ENCODE measurements around the gene CCNB1IP1.
"Not testable (repeated sequence)": the region's sequence is repeated elsewhere in the genome, so short reads cannot be mapped to it uniquely, and the experiment has no call there.

Gene CCNB1IP1

GRCh38 chr14:20375471-20375870 lies 42.4 kb upstream of the CCNB1IP1 start:
- Histone ChIP-seq H3K9me3 (ENCODE audit: control extremely low read depth in 1 of 5, control insufficient read depth in 4 of 5, insufficient read depth in 2 of 5, low read depth in 1 of 5, low read length in 4 of 5) (no peaks in the 10 kb centered on the region), H3K4me3 (ENCODE audit: control insufficient read depth in 1 of 7, extremely low read depth in 1 of 7, insufficient read depth in 4 of 7, low read depth in 2 of 7, low read length in 6 of 7) (no peak overlapping the region), H3K27me3 (replicated peaks in 2 of 5; ENCODE audit: control insufficient read depth in 4 of 5, insufficient read depth in 5 of 5, low read length in 4 of 5) (no peaks in the 10 kb centered on the region), H3K27ac (ENCODE audit: insufficient read depth in 1 of 2, low read depth in 1 of 2, low read length in 2 of 2, poor library complexity in 1 of 2, severe bottlenecking in 2 of 2) (no peak overlapping the region), H3K36me3 (ENCODE audit: control insufficient read depth in 4 of 4, insufficient read depth in 4 of 4, low read length in 3 of 4) (peaks cover 32 to 94% (median 76%) of the 10 kb centered on the region in 4 experiments), H3K4me1 (ENCODE audit: control extremely low read depth in 1 of 4, control insufficient read depth in 4 of 4, insufficient read depth in 4 of 4, low read length in 3 of 4) (no peaks in the 10 kb centered on the region)
- POLR2A ChIA-PET: no interaction called here
- 94% methylated on average over 3 of the region's 3 CpGs for WGBS (ENCODE audit: insufficient coverage)
- DNase-seq: no peak
- CTCF ChIA-PET: interaction anchor here (0.8 to 1.4 kb wide), 2 partner anchors 14 to 32 kb away, joined by 4 to 5 read pairs; partner anchors contain the start of gene PARP2

- H3K36me3 ChIP-seq (ENCODE audit: control insufficient read depth in 4 of 4, insufficient read depth in 4 of 4, low read length in 3 of 4): peaks cover 31 to 88% (median 71%) of the 10 kb centered on the region in 4 experiments
- ChIA-PET CTCF (interaction anchor here (1.2 kb wide), 1 partner anchor 17 kb away, joined by 3 read pairs; no protein-coding TSS in a partner anchor), POLR2A (no interaction called here)
- H3K27ac ChIP-seq (ENCODE audit: insufficient read depth in 1 of 2, low read depth in 1 of 2, low read length in 2 of 2, poor library complexity in 1 of 2, severe bottlenecking in 2 of 2): no peak overlapping the region
- no peaks in the 10 kb centered on the region for H3K9me3 ChIP-seq (ENCODE audit: control extremely low read depth in 1 of 5, control insufficient read depth in 4 of 5, insufficient read depth in 2 of 5, low read depth in 1 of 5, low read length in 4 of 5)
- no peak for DNase-seq
- H3K27me3 ChIP-seq (replicated peaks in 2 of 5; ENCODE audit: control insufficient read depth in 4 of 5, insufficient read depth in 5 of 5, low read length in 4 of 5): no peaks in the 10 kb centered on the region
- H3K4me1 ChIP-seq (ENCODE audit: control extremely low read depth in 1 of 4, control insufficient read depth in 4 of 4, insufficient read depth in 4 of 4, low read length in 3 of 4): no peaks in the 10 kb centered on the region
- H3K4me3 ChIP-seq (ENCODE audit: control insufficient read depth in 1 of 7, extremely low read depth in 1 of 7, insufficient read depth in 4 of 7, low read depth in 2 of 7, low read length in 6 of 7): no peak overlapping the region
- 87% methylated on average over 5 of the region's 5 CpGs for WGBS (ENCODE audit: insufficient coverage)
Measured at GRCh38 chr14:20372796-20373195, 39.7 kb upstream of the CCNB1IP1 start.

GRCh38 chr14:20365928-20366327 lies 32.8 kb upstream of the CCNB1IP1 start:
- no peaks in the 10 kb centered on the region for H3K9me3 ChIP-seq (ENCODE audit: control extremely low read depth in 1 of 5, control insufficient read depth in 4 of 5, insufficient read depth in 2 of 5, low read depth in 1 of 5, low read length in 4 of 5)
- CTCF ChIA-PET: no interaction called here
- POLR2A ChIA-PET: no interaction called here
- no peak for DNase-seq
- no peaks in the 10 kb centered on the region for H3K4me1 ChIP-seq (ENCODE audit: control extremely low read depth in 1 of 4, control insufficient read depth in 4 of 4, insufficient read depth in 4 of 4, low read length in 3 of 4)
- H3K4me3 ChIP-seq (ENCODE audit: control insufficient read depth in 1 of 7, extremely low read depth in 1 of 7, insufficient read depth in 4 of 7, low read depth in 2 of 7, low read length in 6 of 7): no peak overlapping the region
- H3K27me3 ChIP-seq (replicated peaks in 2 of 5; ENCODE audit: control insufficient read depth in 4 of 5, insufficient read depth in 5 of 5, low read length in 4 of 5): no peaks in the 10 kb centered on the region
- H3K36me3 ChIP-seq (ENCODE audit: control insufficient read depth in 4 of 4, insufficient read depth in 4 of 4, low read length in 3 of 4): peaks cover 11 to 47% (median 42%) of the 10 kb centered on the region in 4 experiments
- no peak overlapping the region for H3K27ac ChIP-seq (ENCODE audit: insufficient read depth in 1 of 2, low read depth in 1 of 2, low read length in 2 of 2, poor library complexity in 1 of 2, severe bottlenecking in 2 of 2)

- Histone ChIP-seq H3K36me3 (ENCODE audit: control insufficient read depth in 4 of 4, insufficient read depth in 4 of 4, low read length in 3 of 4) (peaks cover 7 to 51% (median 38%) of the 10 kb centered on the region in 4 experiments), H3K27ac (ENCODE audit: insufficient read depth in 1 of 2, low read depth in 1 of 2, low read length in 2 of 2, poor library complexity in 1 of 2, severe bottlenecking in 2 of 2) (peak overlapping the region in 1 of 2 experiments; percentile 51)
- CTCF ChIA-PET; H3K4me1 ChIP-seq (ENCODE audit: control extremely low read depth in 1 of 4, control insufficient read depth in 4 of 4, insufficient read depth in 4 of 4, low read length in 3 of 4); H3K4me3 ChIP-seq (ENCODE audit: control insufficient read depth in 1 of 7, extremely low read depth in 1 of 7, insufficient read depth in 4 of 7, low read depth in 2 of 7, low read length in 6 of 7); H3K9me3 ChIP-seq (ENCODE audit: control extremely low read depth in 1 of 5, control insufficient read depth in 4 of 5, insufficient read depth in 2 of 5, low read depth in 1 of 5, low read length in 4 of 5); H3K27me3 ChIP-seq (replicated peaks in 2 of 5; ENCODE audit: control insufficient read depth in 4 of 5, insufficient read depth in 5 of 5, low read length in 4 of 5); POLR2A ChIA-PET: not testable (repeated sequence)
- peak in 2 of 3 donors; percentile 28 to 31 for DNase-seq
- whole genome bisulfite sequencing (ENCODE audit: insufficient coverage): 0% methylated on average over 1 of the region's 3 CpGs
Measured at GRCh38 chr14:20358474-20358873, 25.4 kb upstream of the CCNB1IP1 start.

GRCh38 chr14:20356422-20356821 lies 23.3 kb upstream of the CCNB1IP1 start:
- no peaks in the 10 kb centered on the region for H3K9me3 ChIP-seq (ENCODE audit: control extremely low read depth in 1 of 5, control insufficient read depth in 4 of 5, insufficient read depth in 2 of 5, low read depth in 1 of 5, low read length in 4 of 5)
- ChIA-PET CTCF (interaction anchor here (1.0 to 1.3 kb wide), 2 partner anchors 12 to 16 kb away, joined by 3 read pairs; no protein-coding TSS in a partner anchor), POLR2A (no interaction called here)
- H3K4me3 ChIP-seq (ENCODE audit: control insufficient read depth in 1 of 7, extremely low read depth in 1 of 7, insufficient read depth in 4 of 7, low read depth in 2 of 7, low read length in 6 of 7): no peak overlapping the region
- no peaks in the 10 kb centered on the region for H3K27me3 ChIP-seq (replicated peaks in 2 of 5; ENCODE audit: control insufficient read depth in 4 of 5, insufficient read depth in 5 of 5, low read length in 4 of 5)
- 100% methylated on average over 3 of the region's 3 CpGs for WGBS (ENCODE audit: insufficient coverage)
- DNase-seq: no peak
- H3K36me3 ChIP-seq (ENCODE audit: control insufficient read depth in 4 of 4, insufficient read depth in 4 of 4, low read length in 3 of 4): peaks cover 9 to 65% (median 49%) of the 10 kb centered on the region in 4 experiments
- H3K4me1 ChIP-seq (ENCODE audit: control extremely low read depth in 1 of 4, control insufficient read depth in 4 of 4, insufficient read depth in 4 of 4, low read length in 3 of 4): peaks cover 0 to 9% (median 3%) of the 10 kb centered on the region in 4 experiments
- peak overlapping the region in 1 of 2 experiments; percentile 2 for H3K27ac ChIP-seq (ENCODE audit: insufficient read depth in 1 of 2, low read depth in 1 of 2, low read length in 2 of 2, poor library complexity in 1 of 2, severe bottlenecking in 2 of 2)

- Histone ChIP-seq H3K27me3 (replicated peaks in 2 of 5; ENCODE audit: control insufficient read depth in 4 of 5, insufficient read depth in 5 of 5, low read length in 4 of 5) (no peaks in the 10 kb centered on the region), H3K4me1 (ENCODE audit: control extremely low read depth in 1 of 4, control insufficient read depth in 4 of 4, insufficient read depth in 4 of 4, low read length in 3 of 4) (no peaks in the 10 kb centered on the region), H3K9me3 (ENCODE audit: control extremely low read depth in 1 of 5, control insufficient read depth in 4 of 5, insufficient read depth in 2 of 5, low read depth in 1 of 5, low read length in 4 of 5) (no peaks in the 10 kb centered on the region), H3K4me3 (ENCODE audit: control insufficient read depth in 1 of 7, extremely low read depth in 1 of 7, insufficient read depth in 4 of 7, low read depth in 2 of 7, low read length in 6 of 7) (no peak overlapping the region), H3K36me3 (ENCODE audit: control insufficient read depth in 4 of 4, insufficient read depth in 4 of 4, low read length in 3 of 4) (peaks cover 22 to 68% (median 52%) of the 10 kb centered on the region in 4 experiments), H3K27ac (ENCODE audit: insufficient read depth in 1 of 2, low read depth in 1 of 2, low read length in 2 of 2, poor library complexity in 1 of 2, severe bottlenecking in 2 of 2) (no peak overlapping the region)
- POLR2A ChIA-PET: no interaction called here
- no peak for DNase-seq
- CTCF ChIA-PET: interaction anchor here (1.0 to 2.0 kb wide), 3 partner anchors 17 to 24 kb away, joined by 3 to 10 read pairs (median 8); partner anchors contain the start of gene CCNB1IP1
Measured at GRCh38 chr14:20350860-20351259, 17.8 kb upstream of the CCNB1IP1 start.

GRCh38 chr14:20350282-20350681 lies 17.2 kb upstream of the CCNB1IP1 start:
- no peaks in the 10 kb centered on the region for H3K9me3 ChIP-seq (ENCODE audit: control extremely low read depth in 1 of 5, control insufficient read depth in 4 of 5, insufficient read depth in 2 of 5, low read depth in 1 of 5, low read length in 4 of 5)
- H3K4me1 ChIP-seq (ENCODE audit: control extremely low read depth in 1 of 4, control insufficient read depth in 4 of 4, insufficient read depth in 4 of 4, low read length in 3 of 4): no peaks in the 10 kb centered on the region
- H3K4me3 ChIP-seq (ENCODE audit: control insufficient read depth in 1 of 7, extremely low read depth in 1 of 7, insufficient read depth in 4 of 7, low read depth in 2 of 7, low read length in 6 of 7): no peak overlapping the region
- 83% methylated on average over 1 of the region's 2 CpGs for WGBS (ENCODE audit: insufficient coverage)
- peaks cover 22 to 67% (median 51%) of the 10 kb centered on the region in 4 experiments for H3K36me3 ChIP-seq (ENCODE audit: control insufficient read depth in 4 of 4, insufficient read depth in 4 of 4, low read length in 3 of 4)
- H3K27ac ChIP-seq (ENCODE audit: insufficient read depth in 1 of 2, low read depth in 1 of 2, low read length in 2 of 2, poor library complexity in 1 of 2, severe bottlenecking in 2 of 2): no peak overlapping the region
- no peak for DNase-seq
- H3K27me3 ChIP-seq (replicated peaks in 2 of 5; ENCODE audit: control insufficient read depth in 4 of 5, insufficient read depth in 5 of 5, low read length in 4 of 5): no peaks in the 10 kb centered on the region
- ChIA-PET POLR2A (no interaction called here), CTCF (interaction anchor here (1.1 to 1.5 kb wide), 3 partner anchors 23 to 258 kb away, joined by 3 to 8 read pairs (median 3); no protein-coding TSS in a partner anchor)

Measured in common myeloid progenitor, CD34-positive (primary cell).